ENCODE data around the gene LUM.
"Not testable (repeated sequence)": the region's sequence is repeated elsewhere in the genome, so short reads cannot be mapped to it uniquely, and the experiment has no call there.

LUM gene

GRCh38 chr12:91109581-91110310 is 1.5 kb downstream of the LUM start:
- no peak for DNase-seq

GRCh38 chr12:91109148-91109564 is 2.1 kb downstream of the LUM start:
- DNase-seq, result peak; percentile 60

- DNase-seq, result no peak
Observed at GRCh38 chr12:91108196-91108755, 3.0 kb downstream of the LUM start.

- DNase-seq, result no peak
Observed at GRCh38 chr12:91106283-91106682, 5.0 kb downstream of the LUM start.

GRCh38 chr12:91105807-91106206 is 5.5 kb downstream of the LUM start:
- no peak for DNase-seq

- no peak for DNase-seq
Observed at GRCh38 chr12:91104812-91105466, 6.4 kb downstream of the LUM start.

GRCh38 chr12:91103624-91104023 is 7.7 kb downstream of the LUM start:
- no peak for DNase-seq

GRCh38 chr12:91103101-91103500 is 8.2 kb downstream of the LUM start:
- DNase-seq, result no peak

- no peak for DNase-seq
Observed at GRCh38 chr12:91100906-91101305, 10.4 kb downstream of the LUM start.

GRCh38 chr12:91099836-91100235 is 11.5 kb downstream of the LUM start:
- no peak for DNase-seq

GRCh38 chr12:91099341-91099740 is 12.0 kb downstream of the LUM start:
- peak; percentile 5 for DNase-seq

- no peak for DNase-seq
Observed at GRCh38 chr12:91098941-91099340, 12.4 kb downstream of the LUM start.

- DNase-seq, result no peak
Observed at GRCh38 chr12:91098461-91098860, 12.8 kb downstream of the LUM start.

- no peak for DNase-seq
Observed at GRCh38 chr12:91094957-91095356, 16.3 kb downstream of the LUM start.

GRCh38 chr12:91094032-91094662 is 17.1 kb downstream of the LUM start:
- DNase-seq, result no peak

- DNase-seq, result no peak
Observed at GRCh38 chr12:91093341-91093740, 18.0 kb downstream of the LUM start.

GRCh38 chr12:91091916-91092715 is 19.2 kb downstream of the LUM start:
- DNase-seq, result no peak

- DNase-seq, result not testable (repeated sequence)
Observed at GRCh38 chr12:91089953-91090352, 21.3 kb downstream of the LUM start.

GRCh38 chr12:91080041-91080440 is 31.3 kb downstream of the LUM start:
- DNase-seq, result no peak

- no peak for DNase-seq
Observed at GRCh38 chr12:91078501-91078900, 32.8 kb downstream of the LUM start.

- no peak for DNase-seq
Observed at GRCh38 chr12:91077228-91077954, 33.9 kb downstream of the LUM start.

- no peak for DNase-seq
Observed at GRCh38 chr12:91074851-91075250, 36.4 kb downstream of the LUM start.

Measured in hematopoietic multipotent progenitor cell treated with erythropoietin and hydrocortisone succinate and interleukin-3 and kit ligand, for 8 days (in vitro differentiated cells).